T-helper 2 cell treated with Interferon-gamma antibody and Interleukin-4, amounts not matched to agents 5 μg/mL and 100 μg/mL, for 36 hours (primary cell): ENCODE data around the gene D2HGDH.
"Not testable (repeated sequence)": the region's sequence is repeated elsewhere in the genome, so short reads cannot be mapped to it uniquely, and the experiment has no call there.

Source experiments
- DNase-seq: peaks from one replicate; pipeline ENCODE4 v3.0.0; 2021; ENCODE audit warnings: low spot score
- H3K27ac Mint-ChIP-seq: one replicate; pipeline ENCODE4 v1.8.0; 2021; ENCODE audit warnings: mild to moderate bottlenecking, mixed read lengths
- H3K27me3 Mint-ChIP-seq: one replicate; pipeline ENCODE4 v1.8.0; 2021; ENCODE audit warnings: low read depth, mixed read lengths
- H3K36me3 Mint-ChIP-seq: one replicate; pipeline ENCODE4 v1.8.0; 2021; ENCODE audit warnings: low read depth, mixed read lengths
- H3K4me1 Mint-ChIP-seq: one replicate; pipeline ENCODE4 v1.8.0; 2021; ENCODE audit warnings: low read depth, mixed read lengths
- H3K4me3 Mint-ChIP-seq: one replicate; pipeline ENCODE4 v1.8.0; 2022; ENCODE audit warnings: mild to moderate bottlenecking, moderate library complexity, mixed read lengths
- H3K9me3 Mint-ChIP-seq: one replicate; pipeline ENCODE4 v1.8.0; 2021; ENCODE audit warnings: mixed read lengths

D2HGDH gene

DNA sequence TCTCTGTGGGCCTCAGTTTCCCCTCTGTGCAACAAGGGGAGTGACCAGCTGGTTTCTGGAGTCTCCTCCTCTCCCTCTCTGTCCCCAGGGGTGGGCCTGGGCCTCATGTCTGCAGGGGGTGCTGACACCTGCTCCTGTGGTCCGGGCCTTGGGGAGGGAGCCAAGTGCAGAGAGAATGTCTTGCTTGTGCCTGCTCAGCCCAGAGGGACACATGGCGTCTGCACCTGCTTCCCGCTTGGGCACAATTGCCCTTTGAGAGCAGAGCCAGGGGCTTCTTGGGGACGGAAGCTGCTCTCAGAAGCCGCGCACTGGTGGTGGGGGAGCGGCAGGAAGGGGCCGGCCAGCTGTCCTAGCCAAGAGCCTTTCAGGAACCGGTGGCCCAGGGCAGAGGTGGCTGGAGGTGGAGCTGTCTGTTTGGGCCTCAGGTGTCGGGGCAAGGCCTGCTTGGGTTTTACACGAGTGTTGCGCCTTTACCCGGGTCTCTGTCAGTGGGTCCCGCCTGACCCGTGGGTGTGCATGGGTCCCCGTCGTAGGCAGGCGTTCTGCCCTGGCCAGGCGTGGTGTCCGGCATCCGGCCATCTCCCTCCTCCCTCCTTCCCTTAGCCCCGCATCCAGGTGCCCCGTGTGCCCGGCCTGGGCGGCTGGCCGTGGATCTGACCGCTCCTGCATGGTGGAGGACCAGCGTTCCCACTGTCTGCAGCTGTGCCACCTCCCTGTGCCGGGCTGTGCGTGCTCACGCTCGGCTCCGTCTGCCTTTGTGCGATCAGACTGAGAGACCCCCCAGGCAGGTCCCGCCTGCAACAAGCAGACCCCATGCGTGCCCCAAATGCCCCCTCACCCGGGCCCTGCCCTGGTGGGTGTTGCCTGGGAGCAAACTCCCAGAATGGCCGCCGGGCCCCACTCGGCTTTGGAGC, 78.6 kb downstream of the D2HGDH start:
- no peak for DNase-seq
- Mint-ChIP-seq H3K9me3 (no peaks in the 10 kb centered on the region), H3K27me3 (no peaks in the 10 kb centered on the region), H3K4me3 (no peak overlapping the region), H3K36me3 (no peaks in the 10 kb centered on the region), H3K27ac (no peak overlapping the region), H3K4me1 (no peaks in the 10 kb centered on the region)

DNA sequence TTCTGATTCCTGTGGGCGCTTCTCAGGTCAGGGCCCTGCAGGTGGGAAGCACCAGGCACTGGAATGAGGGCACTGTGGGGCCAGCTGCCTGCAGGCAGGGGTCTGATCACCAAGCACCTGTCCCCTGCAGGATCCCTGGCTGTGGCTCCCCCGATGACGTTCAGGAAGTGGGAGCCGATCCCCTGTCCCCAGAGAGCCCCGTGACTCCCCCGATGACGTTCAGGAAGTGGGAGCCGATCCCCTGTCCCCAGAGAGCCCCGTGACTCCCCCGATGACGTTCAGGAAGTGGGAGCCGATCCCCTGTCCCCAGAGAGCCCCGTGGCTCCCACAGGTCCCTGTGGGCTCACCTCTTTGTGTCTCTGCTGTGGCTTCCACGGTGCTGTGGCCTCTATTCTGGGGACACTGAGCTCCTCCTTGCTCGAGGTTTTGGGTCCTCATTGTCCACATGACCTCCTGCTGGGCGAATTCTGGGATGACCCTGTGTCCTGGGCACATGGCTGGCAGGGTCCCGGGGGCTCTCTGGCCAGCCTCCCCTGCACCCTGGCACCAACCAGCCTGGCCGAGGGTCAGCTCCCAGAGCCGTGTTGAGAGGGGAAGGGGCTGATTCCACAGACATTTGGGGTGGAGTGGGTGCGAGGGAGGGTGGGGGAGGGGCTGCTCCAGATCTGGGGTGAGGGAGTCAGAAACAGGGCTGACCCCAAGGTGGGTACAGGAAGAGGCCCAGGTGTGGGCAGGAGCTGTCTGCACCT, 79.4 kb downstream of the D2HGDH start:
- Mint-ChIP-seq H3K27ac (no peak overlapping the region), H3K4me1 (no peaks in the 10 kb centered on the region), H3K27me3 (no peaks in the 10 kb centered on the region), H3K4me3 (no peak overlapping the region), H3K36me3 (no peaks in the 10 kb centered on the region), H3K9me3 (no peaks in the 10 kb centered on the region)
- no peak for DNase-seq

DNA sequence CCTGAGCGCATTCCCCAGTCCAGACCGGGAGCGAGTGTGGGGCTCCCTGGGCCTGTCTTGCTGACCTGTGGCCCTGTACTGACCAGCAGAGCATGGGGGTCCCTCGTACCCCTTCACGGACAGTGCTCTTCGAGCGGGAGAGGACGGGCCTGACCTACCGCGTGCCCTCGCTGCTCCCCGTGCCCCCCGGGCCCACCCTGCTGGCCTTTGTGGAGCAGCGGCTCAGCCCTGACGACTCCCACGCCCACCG, 79.9 kb downstream of the D2HGDH start:
- no peaks in the 10 kb centered on the region for H3K4me1 Mint-ChIP-seq
- H3K4me3 Mint-ChIP-seq = no peak overlapping the region

DNA sequence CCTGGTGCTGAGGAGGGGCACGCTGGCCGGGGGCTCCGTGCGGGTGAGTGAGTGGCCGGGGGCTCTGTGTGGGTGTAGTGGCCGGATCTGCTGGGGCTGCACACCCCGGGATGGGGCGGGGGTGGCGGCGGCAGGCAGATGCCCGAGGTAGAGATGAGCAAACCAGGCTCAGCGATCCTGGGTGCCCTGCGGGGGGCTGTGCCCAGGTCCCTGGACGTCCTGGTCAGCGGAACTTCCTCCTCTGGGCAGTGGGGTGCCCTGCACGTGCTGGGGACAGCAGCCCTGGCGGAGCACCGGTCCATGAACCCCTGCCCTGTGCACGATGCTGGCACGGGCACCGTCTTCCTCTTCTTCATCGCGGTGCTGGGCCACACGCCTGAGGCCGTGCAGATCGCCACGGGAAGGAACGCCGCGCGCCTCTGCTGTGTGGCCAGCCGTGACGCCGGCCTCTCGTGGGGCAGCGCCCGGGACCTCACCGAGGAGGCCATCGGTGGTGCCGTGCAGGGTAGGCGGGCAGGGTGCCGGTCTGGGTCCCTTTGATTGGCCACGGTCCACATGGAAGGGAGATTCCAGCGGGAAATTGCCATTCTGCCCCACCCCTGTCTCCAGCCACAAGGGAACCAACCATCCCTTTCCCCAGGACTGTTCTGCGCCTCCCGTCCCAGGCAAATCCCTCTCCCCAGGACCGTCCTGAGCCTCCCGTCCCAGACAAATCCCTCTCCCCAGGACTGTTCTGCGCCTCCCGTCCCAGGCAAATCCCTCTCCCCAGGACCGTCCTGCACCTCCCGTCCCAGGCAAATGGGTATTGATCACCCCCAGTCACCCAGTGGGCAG, 80.4 kb downstream of the D2HGDH start:
- Mint-ChIP-seq H3K9me3 (no peaks in the 10 kb centered on the region), H3K27ac (peak overlapping the region; percentile 49), H3K4me3 (no peak overlapping the region), H3K36me3 (no peaks in the 10 kb centered on the region), H3K4me1 (no peaks in the 10 kb centered on the region), H3K27me3 (no peaks in the 10 kb centered on the region)
- no peak for DNase-seq

More for the DNA sequence above, 79.9 kb downstream of the D2HGDH start:
- no peak for DNase-seq
- Mint-ChIP-seq H3K27me3 (no peaks in the 10 kb centered on the region), H3K36me3 (no peaks in the 10 kb centered on the region), H3K27ac (no peak overlapping the region), H3K9me3 (no peaks in the 10 kb centered on the region)

DNA sequence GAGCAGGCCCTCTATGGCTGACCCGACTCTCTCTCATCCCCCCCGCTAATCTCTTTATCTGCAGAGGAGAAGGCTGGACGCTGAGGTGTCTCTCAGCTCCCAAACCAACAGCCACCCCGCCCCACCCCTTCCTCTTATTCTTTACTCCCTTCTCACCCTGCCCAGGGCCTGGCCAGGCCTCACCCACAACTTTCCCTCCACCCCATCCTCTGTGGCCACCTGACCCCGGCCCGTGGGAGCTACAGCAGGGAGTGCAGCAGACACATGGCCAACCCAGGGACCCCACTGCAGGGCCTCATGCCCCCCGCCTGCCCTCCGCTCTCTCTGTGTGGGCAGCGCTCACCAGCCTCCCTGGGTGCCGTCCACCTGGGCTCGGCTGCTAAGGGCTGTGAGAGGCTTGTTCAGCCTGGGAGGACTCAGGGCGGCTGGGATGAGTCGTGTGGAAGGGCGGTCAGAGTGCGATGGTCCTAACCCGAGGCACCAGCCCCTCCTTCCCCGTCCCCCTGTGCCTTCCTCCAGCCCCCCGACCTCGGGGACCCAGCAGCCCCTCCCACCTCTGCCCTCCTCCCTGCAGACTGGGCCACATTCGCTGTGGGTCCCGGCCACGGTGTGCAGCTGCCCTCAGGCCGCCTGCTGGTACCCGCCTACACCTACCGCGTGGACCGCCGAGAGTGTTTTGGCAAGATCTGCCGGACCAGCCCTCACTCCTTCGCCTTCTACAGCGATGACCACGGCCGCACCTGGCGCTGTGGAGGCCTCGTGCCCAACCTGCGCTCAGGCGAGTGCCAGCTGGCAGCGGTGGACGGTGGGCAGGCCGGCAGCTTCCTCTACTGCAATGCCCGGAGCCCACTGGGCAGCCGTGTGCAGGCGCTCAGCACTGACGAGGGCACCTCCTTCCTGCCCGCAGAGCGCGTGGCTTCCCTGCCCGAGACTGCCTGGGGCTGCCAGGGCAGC, 81.3 kb downstream of the D2HGDH start:
- H3K4me1 Mint-ChIP-seq = no peaks in the 10 kb centered on the region
- no peak overlapping the region for H3K27ac Mint-ChIP-seq
- H3K4me3 Mint-ChIP-seq = no peak overlapping the region
- peak; percentile 2 for DNase-seq
- H3K36me3 Mint-ChIP-seq = no peaks in the 10 kb centered on the region
- no peaks in the 10 kb centered on the region for H3K27me3 Mint-ChIP-seq
- no peaks in the 10 kb centered on the region for H3K9me3 Mint-ChIP-seq

DNA sequence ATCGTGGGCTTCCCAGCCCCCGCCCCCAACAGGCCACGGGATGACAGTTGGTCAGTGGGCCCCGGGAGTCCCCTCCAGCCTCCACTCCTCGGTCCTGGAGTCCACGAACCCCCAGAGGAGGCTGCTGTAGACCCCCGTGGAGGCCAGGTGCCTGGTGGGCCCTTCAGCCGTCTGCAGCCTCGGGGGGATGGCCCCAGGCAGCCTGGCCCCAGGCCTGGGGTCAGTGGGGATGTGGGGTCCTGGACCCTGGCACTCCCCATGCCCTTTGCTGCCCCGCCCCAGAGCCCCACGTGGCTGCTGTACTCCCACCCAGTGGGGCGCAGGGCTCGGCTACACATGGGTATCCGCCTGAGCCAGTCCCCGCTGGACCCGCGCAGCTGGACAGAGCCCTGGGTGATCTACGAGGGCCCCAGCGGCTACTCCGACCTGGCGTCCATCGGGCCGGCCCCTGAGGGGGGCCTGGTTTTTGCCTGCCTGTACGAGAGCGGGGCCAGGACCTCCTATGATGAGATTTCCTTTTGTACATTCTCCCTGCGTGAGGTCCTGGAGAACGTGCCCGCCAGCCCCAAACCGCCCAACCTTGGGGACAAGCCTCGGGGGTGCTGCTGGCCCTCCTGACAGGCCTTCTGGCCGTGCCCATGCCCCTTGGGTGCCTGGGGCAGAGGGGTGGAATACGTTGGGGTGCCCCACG, 82.1 kb downstream of the D2HGDH start:
- DNase-seq = peak; percentile 2
- H3K27ac Mint-ChIP-seq = no peak overlapping the region

DNA sequence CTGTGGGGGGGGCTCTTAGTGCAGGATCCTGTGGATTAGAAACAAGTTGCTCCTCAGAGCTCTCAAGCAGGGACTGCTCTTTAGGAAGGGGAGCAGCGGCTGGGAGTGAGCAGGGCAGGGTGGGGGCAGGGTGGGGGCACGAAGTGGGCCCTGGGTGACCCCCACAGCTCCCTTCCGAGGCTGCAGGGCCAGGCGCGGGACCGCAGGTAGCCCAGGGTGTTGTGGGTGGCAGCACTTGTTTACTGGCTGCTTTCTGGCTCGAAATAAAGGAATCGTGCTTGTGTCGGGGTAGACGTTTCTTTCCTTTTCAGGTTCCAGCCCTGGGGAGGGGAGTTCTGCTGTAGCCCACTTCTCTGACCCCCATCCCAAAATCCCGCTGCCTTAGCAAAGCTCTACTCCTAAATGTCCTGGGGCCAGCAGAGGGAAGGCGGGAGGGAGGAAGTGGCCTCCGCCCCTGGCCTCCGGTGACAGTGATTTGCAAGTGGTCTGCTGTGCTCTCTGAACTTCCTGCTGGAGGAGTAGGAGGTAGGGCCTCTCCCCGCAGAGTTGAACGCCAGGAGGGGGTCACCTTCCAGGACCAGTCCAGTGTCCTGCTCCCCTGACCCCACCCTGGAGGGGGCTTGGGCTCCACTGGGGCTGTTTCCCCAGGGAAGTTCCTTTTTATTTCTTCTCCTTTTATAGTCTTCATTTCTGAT, 82.8 kb downstream of the D2HGDH start:
- Mint-ChIP-seq H3K4me3 (peak overlapping the region; percentile 2), H3K27me3 (no peaks in the 10 kb centered on the region), H3K36me3 (no peaks in the 10 kb centered on the region)

More for the DNA sequence above, 82.1 kb downstream of the D2HGDH start:
- no peaks in the 10 kb centered on the region for H3K27me3 Mint-ChIP-seq
- no peak overlapping the region for H3K4me3 Mint-ChIP-seq
- no peaks in the 10 kb centered on the region for H3K4me1 Mint-ChIP-seq
- no peaks in the 10 kb centered on the region for H3K9me3 Mint-ChIP-seq
- H3K36me3 Mint-ChIP-seq = no peaks in the 10 kb centered on the region

DNA sequence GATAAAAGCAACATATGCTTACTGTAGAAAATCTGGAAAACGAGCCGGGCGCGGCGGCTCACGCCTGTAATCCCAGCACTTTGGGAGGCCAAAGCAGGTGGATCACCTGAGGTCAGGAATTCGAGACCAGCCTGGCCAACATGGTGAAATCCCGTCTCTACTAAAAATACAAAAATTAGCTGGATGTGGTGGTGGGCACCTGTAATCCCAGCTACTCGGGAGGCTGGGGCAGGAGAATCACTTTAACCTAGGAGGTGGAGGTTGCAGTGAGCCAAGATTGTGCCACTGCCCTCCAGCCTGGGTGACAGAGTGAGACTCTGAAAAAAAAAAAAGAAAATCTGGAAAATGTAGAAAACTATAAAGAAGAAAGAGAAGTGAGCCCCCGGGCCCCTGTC, 83.4 kb downstream of the D2HGDH start:
- not testable (repeated sequence) for H3K27me3 Mint-ChIP-seq, DNase-seq, H3K36me3 Mint-ChIP-seq, H3K4me1 Mint-ChIP-seq, H3K27ac Mint-ChIP-seq, H3K9me3 Mint-ChIP-seq, H3K4me3 Mint-ChIP-seq

More for the DNA sequence above, 82.8 kb downstream of the D2HGDH start:
- no peak for DNase-seq
- H3K9me3 Mint-ChIP-seq = no peaks in the 10 kb centered on the region
- no peaks in the 10 kb centered on the region for H3K4me1 Mint-ChIP-seq
- no peak overlapping the region for H3K27ac Mint-ChIP-seq
